Hepatocyte (in vitro differentiated cells): ENCODE data around the gene BLOC1S6.

Experiments used
- EZH2 ChIP-seq: fragments of 200-600 bp; sonication (generic); IDR thresholded peaks from 2 replicates; pipeline ENCODE4 v1.6.1; 2016; ENCODE audit warnings: antibody characterized with exemption, mild to moderate bottlenecking, borderline replicate concordance
- EZH2phosphoT487 ChIP-seq: fragments of 200-600 bp; sonication (generic); IDR thresholded peaks from one replicate; pipeline ENCODE4 v1.6.1; 2018; ENCODE audit warnings: antibody characterized with exemption, mild to moderate bottlenecking, low read depth, moderate library complexity; ENCODE audit not compliant: unreplicated experiment, severe bottlenecking
- TF ChIP-seq, protein P1 (sequence below): fragments of 200-600 bp; sonication (generic); IDR thresholded peaks from 2 replicates; pipeline ENCODE4 v1.5.1; 2016; ENCODE audit warnings: antibody characterized with exemption, mild to moderate bottlenecking; ENCODE audit not compliant: poor library complexity

- TF ChIP-seq, protein P1, sequence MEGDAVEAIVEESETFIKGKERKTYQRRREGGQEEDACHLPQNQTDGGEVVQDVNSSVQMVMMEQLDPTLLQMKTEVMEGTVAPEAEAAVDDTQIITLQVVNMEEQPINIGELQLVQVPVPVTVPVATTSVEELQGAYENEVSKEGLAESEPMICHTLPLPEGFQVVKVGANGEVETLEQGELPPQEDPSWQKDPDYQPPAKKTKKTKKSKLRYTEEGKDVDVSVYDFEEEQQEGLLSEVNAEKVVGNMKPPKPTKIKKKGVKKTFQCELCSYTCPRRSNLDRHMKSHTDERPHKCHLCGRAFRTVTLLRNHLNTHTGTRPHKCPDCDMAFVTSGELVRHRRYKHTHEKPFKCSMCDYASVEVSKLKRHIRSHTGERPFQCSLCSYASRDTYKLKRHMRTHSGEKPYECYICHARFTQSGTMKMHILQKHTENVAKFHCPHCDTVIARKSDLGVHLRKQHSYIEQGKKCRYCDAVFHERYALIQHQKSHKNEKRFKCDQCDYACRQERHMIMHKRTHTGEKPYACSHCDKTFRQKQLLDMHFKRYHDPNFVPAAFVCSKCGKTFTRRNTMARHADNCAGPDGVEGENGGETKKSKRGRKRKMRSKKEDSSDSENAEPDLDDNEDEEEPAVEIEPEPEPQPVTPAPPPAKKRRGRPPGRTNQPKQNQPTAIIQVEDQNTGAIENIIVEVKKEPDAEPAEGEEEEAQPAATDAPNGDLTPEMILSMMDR = no peak
- TF ChIP-seq EZH2 (no peak), EZH2phosphoT487 (no peak)
These were observed 35.5 kb upstream of the BLOC1S6 start for GRCh38 chr15:45551676-45552075.
